NCI-H69 (cell line): Measurements from ENCODE around the gene PARK7.

Experiments
- DNase-seq: peaks from one replicate; lab custom pipeline; 2025; lab: John Stamatoyannopoulos, UW

PARK7 gene

GRCh38 chr1:7984811-7985210 lies 23.3 kb downstream of the PARK7 start:
- DNase-seq = no peak

GRCh38 chr1:7985851-7986612 lies 24.5 kb downstream of the PARK7 start:
- DNase-seq = peak; percentile 14

- DNase-seq = no peak
These were observed 26.0 kb downstream of the PARK7 start for GRCh38 chr1:7987528-7987927.

DNA sequence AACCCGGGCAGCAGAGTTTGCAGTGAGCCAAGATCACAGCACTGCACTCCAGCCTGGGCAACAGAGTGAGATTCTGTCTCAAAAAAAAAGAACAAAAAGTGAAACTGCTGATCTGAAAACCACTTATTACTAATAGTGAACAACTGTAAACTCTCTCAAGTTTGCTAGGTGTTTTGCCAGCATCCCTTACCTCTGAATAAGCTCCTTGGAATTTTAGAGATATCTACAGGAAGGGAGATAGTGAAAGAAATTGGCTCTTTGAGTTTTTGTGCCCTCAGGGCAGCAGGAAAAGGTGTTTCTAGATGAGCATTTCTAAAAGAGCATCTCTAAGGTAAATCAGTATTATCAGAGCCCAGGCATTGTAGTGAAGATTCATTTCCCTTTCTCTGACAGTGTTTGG lies 27.1 kb downstream of the PARK7 start:
- DNase-seq = no peak

GRCh38 chr1:7989762-7990428 lies 28.4 kb downstream of the PARK7 start:
- no peak for DNase-seq

- DNase-seq = peak; percentile 85
These were observed 30.3 kb downstream of the PARK7 start for GRCh38 chr1:7991504-7992440.

GRCh38 chr1:7992885-7993284 lies 31.4 kb downstream of the PARK7 start:
- DNase-seq = no peak

GRCh38 chr1:7993593-7994479 lies 32.3 kb downstream of the PARK7 start:
- no peak for DNase-seq

GRCh38 chr1:7994827-7995226 lies 33.3 kb downstream of the PARK7 start:
- no peak for DNase-seq

GRCh38 chr1:7995437-7995836 lies 33.9 kb downstream of the PARK7 start:
- DNase-seq = no peak

GRCh38 chr1:8002329-8002910 lies 40.9 kb downstream of the PARK7 start:
- no peak for DNase-seq

GRCh38 chr1:8002921-8003320 lies 41.4 kb downstream of the PARK7 start:
- no peak for DNase-seq

GRCh38 chr1:8003438-8004112 lies 42.1 kb downstream of the PARK7 start:
- DNase-seq = no peak

GRCh38 chr1:8004113-8004802 lies 42.7 kb downstream of the PARK7 start:
- DNase-seq = peak; percentile 79

- DNase-seq = peak; percentile 94
These were observed 43.5 kb downstream of the PARK7 start for GRCh38 chr1:8004803-8005573.

GRCh38 chr1:8006037-8006963 lies 44.8 kb downstream of the PARK7 start:
- peak; percentile 82 for DNase-seq

GRCh38 chr1:8009043-8010002 lies 47.8 kb downstream of the PARK7 start:
- no peak for DNase-seq
